HL-60/S4 treated with retinoic acid at 250 ng/mL for 4 days and 3 days (cell line): ENCODE measurements around the gene LGALS7.
"Not testable (repeated sequence)": the region's sequence is repeated elsewhere in the genome, so short reads cannot be mapped to it uniquely, and the experiment has no call there.

Experiments used
- in situ Hi-C: fragments of 300-500 bp; cut with MboI; formaldehyde crosslinking; loops from 2 replicates; pipeline ENCODE4 v1.7.0; 2022; ENCODE audit warnings: low sequenced_read_pairs

The LGALS7 gene

DNA sequence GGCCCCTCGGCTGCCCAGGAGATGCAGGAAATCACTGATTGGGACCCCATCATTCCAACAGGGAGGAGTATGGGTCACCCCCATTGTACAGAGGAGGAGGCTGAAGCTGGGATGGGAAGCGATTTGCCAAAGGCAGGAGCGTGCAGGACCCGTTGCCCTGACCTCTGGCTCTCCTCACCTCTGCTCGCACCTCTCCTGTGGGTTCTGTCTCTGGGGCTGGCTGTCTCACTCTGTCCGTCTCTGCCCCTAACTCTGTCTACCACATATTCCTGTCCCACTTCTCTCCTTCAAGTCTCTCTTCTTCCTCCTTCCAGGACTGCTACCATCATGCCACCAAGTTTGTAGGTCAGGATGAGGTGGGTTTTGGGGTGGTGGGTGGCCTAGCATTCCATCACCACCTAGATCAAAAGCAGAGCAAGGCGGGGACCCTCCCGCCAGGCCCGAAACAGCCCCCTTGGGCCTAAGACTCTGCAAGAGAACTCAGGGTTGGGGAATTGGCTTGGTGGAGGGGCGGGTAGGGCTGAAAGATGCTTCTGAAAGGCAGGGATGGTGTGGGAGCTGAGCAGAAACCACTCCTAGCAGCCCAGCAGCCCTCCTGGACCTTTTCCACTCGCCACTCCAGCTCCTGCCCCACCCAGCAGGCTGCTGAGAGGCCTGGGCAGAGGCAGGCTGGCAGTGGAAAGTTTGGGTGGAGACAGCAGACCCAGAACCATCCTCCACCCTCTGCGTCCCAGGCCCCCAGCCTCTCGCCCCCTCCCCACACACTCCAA lies 1.0 kb upstream of the LGALS7 start:
- in situ Hi-C loops = no loop called here

DNA sequence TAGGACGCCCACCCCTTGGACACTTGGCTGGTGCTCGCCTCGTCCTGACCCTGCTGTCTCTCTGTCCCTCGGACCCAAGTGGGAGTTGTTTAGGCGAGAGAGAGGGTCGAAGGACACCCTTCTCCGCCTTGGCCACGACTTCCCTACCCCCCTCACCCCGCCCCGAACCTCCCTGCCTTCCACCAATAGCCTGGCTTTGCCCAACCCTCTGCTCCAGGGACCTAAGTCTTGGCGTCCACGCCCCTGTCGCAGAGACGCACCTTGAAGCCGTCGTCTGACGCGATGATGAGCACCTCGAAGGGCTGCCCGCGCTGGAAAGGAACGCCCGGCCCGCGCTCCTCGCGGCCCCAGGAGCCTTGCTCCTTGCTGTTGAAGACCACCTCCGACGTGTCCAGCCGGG lies 1.7 kb downstream of the LGALS7 start:
- in situ Hi-C loops = not testable (repeated sequence)

DNA sequence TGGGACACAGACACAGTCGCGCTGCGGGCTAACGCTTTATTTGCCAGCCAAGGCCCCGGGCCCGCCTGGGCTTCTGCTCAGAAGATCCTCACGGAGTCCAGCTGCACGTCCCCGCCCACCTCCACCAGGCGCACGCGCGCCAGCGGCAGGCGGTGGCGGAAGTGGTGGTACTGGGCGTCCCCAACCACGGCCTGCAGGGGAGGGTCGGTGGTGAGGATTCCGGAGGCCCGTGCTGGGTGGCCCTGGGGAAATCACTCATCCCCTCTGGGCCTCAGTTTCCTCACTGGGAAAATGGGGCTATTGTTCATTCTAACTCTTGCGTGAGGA lies 2.4 kb downstream of the LGALS7 start:
- in situ Hi-C loops = not testable (repeated sequence)

DNA sequence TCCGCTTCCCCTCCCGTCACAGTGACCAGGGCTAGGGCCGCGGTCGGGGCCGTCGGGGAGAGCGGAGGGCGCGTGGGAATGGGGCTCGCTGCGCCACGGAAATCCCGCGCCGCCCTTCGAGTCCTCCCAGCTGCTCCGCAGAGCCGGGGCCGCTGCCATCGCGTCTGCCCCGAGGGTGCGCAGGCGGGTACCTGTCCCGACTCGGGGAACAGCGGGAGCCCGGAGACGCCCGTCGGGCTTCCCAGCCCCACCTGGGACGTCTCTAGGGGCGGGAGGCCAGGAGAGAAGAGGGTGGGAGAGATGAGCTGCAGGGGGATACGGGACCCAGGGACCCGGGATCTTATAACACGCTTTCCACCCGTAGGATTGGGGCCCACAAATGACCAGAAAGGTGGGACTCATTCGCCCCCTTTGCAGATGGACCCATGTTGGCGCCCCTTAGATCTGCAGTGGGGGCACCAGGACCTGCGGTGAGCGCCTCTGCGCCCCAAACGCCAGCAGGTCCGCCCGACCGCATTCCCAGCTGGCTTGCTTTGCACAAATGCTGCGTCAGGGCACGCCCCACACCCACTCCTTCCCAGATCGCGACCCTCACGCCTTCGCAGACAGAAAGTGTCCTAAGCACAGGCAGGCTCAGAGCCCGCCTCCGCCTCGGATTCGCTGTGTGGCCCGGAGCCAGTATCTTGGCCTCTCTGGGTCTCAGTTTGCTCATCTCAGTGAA lies 2.9 kb downstream of the LGALS7 start:
- in situ Hi-C loops = not testable (repeated sequence)

DNA sequence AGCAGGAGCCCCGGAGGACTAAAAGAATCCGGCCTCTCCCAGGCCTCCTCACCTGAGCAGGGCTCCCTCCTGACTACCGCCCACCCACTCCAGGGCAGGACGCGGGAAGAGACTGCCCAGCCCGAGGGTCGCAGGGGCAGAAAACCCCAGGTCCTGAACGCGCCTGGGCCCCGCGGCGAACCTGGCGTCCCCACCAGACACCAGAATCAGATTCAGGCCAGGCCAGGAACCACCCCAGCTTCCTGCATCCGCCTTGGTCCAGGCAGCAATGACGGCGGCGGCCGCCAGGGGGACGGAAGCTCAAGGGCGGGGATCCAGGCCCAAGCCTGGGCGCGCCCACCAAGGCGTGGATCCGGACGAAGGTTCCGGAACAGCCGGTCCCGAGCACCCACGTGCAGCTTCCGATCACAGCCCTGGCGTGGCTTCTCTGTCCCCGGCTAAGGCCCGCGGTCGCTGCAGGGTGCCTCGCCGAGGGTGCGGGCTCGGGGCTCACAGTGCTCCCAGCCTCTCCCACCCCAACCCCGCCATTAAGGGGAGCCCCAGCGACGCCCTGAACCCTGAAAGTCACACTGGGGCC lies 3.6 kb downstream of the LGALS7 start:
- in situ Hi-C loops = no loop called here

DNA sequence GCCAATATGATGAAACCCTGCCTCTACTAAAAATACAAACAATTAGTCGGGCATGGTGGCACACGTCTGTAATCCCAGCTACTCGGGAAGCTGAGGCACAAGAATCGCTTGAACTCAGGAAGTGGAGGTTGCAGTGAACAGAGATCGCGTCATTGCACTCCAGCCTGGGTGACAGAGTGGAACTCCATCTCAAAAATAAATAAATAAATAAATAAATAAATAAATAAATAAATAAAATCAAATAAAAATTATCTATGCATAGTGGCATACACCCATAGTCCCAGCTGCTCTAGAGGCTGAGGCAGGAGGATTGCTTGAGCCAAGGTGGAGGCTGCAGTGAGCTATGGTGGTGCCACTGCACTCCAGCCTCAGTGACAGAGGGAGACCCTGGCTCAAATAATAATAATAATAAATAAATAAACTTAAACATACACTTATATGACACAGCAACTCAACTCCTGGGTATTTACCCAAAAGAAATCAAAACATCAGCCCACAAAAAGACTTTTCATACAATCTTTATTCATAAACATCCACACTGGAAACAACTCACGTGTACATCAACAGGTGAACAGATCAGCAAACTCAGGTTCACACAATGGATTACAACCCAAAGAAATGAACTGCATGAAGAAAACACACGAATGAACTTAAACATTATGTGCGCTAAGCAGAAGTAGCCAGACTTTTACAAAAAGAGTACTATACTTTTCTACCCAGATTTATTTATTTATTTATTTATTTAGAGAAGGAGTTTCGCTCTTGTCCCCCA lies 6.9 kb downstream of the LGALS7 start:
- in situ Hi-C loops = no loop called here

DNA sequence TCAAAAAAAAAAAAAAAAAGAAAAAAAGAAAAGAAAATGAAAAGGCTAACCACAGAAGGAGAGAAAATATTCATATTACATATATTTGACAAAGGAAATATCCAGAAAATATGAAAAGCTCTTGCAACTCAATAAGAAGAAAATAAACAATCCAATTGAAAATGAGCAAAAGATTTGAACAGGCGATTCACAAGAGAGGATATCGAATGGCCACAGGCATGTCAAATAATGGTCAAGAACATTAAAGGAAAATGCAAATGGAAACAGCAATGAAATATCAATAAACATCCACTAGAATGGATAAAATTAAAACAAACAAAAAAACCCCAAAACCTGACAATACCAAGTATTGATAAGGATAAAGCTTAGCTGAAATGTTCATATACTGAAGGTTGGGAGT lies 8.1 kb downstream of the LGALS7 start:
- in situ Hi-C loops = no loop called here

DNA sequence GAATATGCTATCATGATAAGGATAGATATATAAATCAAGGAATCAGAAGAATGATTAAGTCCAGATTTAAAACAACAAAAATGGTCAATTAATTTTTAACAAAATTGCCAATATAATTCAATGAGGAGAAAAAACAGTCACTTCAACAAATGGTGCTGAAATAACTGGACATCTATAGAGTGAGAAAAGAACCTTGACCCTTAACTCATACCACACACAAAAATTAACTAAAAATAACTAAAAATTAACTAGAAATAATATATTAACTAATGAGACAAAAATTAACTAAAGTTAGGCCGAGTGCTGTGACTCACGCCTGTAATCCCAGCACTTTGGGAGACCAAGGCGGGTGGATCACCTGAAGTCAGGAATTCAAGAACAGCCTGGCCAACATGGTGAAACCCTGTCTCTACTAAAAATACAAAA lies 9.5 kb downstream of the LGALS7 start:
- in situ Hi-C loops = no loop called here

GRCh38 chr19:38761884-38762389 lies 11.4 kb downstream of the LGALS7 start:
- in situ Hi-C loops = not testable (repeated sequence)

GRCh38 chr19:38760805-38761517 lies 12.4 kb downstream of the LGALS7 start:
- in situ Hi-C loops = not testable (repeated sequence)

- in situ Hi-C loops = no loop called here
Measured at GRCh38 chr19:38759590-38760003, 13.7 kb downstream of the LGALS7 start.

DNA sequence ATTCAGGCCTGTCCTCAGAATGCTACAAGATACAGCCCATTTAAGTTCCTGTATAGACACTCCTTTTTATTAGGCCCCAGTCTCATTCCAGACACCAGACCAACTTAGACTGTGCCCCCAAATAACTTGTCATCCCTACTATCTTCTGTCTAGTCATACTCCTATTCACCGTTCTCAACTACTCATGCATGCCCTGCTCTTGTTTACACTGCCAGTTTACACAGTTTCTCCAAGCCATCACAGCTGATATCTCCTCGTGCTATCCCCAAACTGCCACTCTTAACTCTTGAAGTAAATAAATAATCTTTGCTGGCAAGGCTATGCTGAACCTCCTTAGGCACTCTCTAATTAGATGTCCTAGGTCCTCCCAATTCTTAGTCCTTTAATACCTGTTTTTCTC lies 19.1 kb downstream of the LGALS7 start:
- in situ Hi-C loops = not testable (repeated sequence)

DNA sequence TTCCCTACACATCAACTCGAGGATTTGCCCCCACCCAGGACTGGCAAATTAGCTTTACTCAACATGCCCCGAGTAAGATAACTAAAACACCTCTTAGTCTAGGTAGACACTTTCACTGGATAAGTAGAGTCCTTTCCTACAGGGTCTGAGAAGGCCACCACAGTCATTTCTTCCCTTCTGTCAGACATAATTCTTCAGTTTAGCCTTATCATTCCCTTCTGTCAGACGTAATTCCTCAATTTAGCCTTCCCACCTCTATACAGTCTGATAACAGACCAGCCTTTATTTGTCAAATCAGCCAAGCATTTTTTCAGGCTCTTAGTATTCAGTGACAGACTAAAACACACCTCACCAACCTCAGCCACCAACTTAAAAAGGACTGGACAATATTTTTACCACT lies 19.5 kb downstream of the LGALS7 start:
- in situ Hi-C loops = not testable (repeated sequence)

DNA sequence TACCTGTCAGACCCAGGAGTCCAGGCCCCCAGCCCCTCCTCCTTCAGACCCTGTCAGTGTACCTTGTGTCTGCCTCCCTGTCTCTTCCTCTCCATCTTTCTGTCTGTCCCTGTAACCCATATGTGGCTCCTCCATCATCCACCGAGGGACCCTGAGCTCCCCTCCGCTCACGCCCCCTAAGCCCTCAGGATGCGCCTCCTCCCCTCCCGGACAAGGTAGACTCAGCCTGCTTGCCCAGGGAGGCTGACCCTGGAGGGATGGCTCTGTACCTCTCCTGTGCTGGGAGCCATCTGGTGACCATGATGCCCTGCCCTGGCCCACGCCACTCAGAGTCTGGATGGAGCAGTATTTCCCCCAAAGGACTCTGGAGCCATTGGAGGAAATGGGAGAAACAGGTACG lies 28.0 kb downstream of the LGALS7 start:
- in situ Hi-C loops = no loop called here

GRCh38 chr19:38744874-38745273 lies 28.4 kb downstream of the LGALS7 start:
- in situ Hi-C loops = no loop called here

GRCh38 chr19:38744298-38744681 lies 29.0 kb downstream of the LGALS7 start, which contains the start of gene CAPN12:
Gene CAPN12, minus strand, starts transcription at chr19:38744474. Its CDS starts 309 bp downstream, at chr19:38744165.
- in situ Hi-C loops = no loop called here

GRCh38 chr19:38743394-38744297 lies 29.7 kb downstream of the LGALS7 start:
- in situ Hi-C loops = no loop called here

DNA sequence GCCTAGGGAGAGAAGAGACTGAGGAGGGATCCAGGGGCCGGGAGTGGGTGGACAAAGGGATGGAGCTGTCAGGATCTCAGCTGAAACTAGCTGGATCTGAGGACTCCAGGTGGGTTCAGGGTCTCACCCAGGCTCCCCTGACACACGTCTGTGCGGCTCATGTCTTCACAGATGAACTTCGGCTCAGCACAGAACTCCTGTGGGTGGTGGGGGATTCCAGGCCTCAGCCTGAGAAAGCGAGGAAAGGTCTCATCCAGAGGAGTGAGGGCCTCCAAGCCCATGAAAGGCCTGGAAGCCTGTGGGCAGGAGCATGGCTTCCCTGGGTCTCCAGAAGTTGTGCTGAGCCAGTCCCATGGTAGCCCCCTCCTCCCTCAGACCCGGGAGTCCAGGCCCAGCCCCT lies 30.4 kb downstream of the LGALS7 start:
- in situ Hi-C loops = no loop called here

DNA sequence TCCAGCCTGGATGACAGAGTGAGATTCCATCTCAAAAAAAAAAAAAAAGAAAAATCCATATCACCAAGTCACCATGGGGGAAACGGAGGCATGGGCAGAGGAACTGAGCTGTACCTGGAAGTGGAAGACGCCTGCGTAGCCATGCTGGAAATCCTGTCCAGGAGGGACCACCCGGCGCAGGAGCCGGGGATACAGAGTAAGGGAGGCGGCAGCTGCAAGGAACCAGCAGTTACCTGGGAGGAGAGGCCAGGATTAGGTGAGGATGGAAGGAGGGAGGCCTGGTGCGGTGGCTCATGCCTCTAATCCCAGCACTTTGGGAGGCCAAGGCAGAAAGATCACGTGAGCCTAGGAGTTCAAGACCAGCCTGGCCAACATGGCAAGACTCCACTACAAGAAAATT lies 31.0 kb downstream of the LGALS7 start:
- in situ Hi-C loops = no loop called here
